Breast epithelium (tissue), 3 donors: ENCODE measurements around the gene AFG1L.

Experiments used
- CTCF ChIP-seq, 3 donors: fragments of 450-650 bp; IDR thresholded peaks; one replicate each; pipeline ENCODE4 v1.5.1; 2016 to 2017; ENCODE audit warnings: antibody characterized with exemption in 3 of 3, mild to moderate bottlenecking in 3 of 3, moderate library complexity in 3 of 3
- POLR2A ChIP-seq: fragments of 450-650 bp; IDR thresholded peaks from one replicate; pipeline ENCODE4 v1.6.1; 2016; ENCODE audit warnings: antibody characterized with exemption, mild to moderate bottlenecking, moderate library complexity
- POLR2AphosphoS5 ChIP-seq, 3 donors: sonication (generic); formaldehyde crosslinking; IDR thresholded peaks; one replicate each; pipeline ENCODE4 v1.6.1; 2017; ENCODE audit warnings: antibody characterized with exemption in 3 of 3

- TF ChIP-seq CTCF (IDR thresholded peaks at IDR 0.05) (no peak), POLR2AphosphoS5 (IDR thresholded peaks at IDR 0.05) (no peak), POLR2A (no peak)
Measured at GRCh38 chr6:108295676-108296075, 822 bp downstream of the AFG1L start.
